Measurements from ENCODE around the gene DDX31.
A peak's percentile ranks its signal among the peaks of the same experiment; 100 is the strongest.

Gene DDX31

DNA sequence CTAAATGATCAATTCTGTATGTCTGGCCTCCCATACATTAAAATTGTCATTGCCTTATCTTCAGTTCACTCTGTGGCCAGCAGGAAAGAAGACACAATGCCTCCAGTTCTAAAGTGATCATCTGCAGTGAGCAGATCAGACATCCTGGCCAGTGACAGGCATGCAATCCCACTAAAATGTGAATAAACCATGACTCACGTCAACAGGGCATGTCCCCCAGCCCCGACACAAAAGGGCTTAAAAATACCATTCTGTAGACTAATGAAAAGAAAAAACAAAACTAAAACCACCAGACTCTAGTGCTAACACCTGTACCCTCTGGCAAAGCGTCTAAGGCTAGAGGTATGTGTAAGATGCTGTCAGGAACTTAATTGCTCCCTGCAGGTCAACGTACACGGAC is 38.5 kb downstream of the DDX31 start:
- DNase-seq (ENCODE audit: low spot score in 2 of 2) (no peak), ATAC-seq (no peak)
- Mint-ChIP-seq H3K4me3 (no peak overlapping the region), H3K9me3 (no peaks in the 10 kb centered on the region), H3K4me1 (no peaks in the 10 kb centered on the region), H3K27ac (no peak overlapping the region), H3K36me3 (peaks cover 74% of the 10 kb centered on the region)

DNA sequence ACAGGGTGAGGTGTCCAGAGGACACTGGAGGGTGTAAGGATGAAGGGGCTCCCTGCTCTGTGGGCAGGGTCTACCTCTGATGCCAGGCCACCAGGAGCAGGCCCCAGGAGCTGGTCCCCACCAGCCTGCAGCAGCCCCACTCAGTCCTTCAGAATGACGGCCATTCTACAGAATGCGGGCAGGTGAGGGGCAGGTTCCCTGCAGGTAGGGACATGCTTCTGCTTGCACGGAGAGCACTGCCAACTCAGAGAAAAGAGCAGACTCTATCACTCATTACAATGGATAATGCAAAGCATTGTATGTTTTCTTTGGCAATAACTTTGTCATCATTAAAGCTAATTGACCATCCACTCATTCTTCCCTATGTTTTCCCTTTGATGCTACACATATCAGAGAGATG is 39.0 kb downstream of the DDX31 start:
- Mint-ChIP-seq H3K9me3 (no peaks in the 10 kb centered on the region), H3K4me1 (no peaks in the 10 kb centered on the region), H3K27ac (no peak overlapping the region), H3K36me3 (peaks cover 79% of the 10 kb centered on the region), H3K4me3 (no peak overlapping the region)
- DNase-seq (ENCODE audit: low spot score in 2 of 2) = no peak
- ATAC-seq = no peak

DNA sequence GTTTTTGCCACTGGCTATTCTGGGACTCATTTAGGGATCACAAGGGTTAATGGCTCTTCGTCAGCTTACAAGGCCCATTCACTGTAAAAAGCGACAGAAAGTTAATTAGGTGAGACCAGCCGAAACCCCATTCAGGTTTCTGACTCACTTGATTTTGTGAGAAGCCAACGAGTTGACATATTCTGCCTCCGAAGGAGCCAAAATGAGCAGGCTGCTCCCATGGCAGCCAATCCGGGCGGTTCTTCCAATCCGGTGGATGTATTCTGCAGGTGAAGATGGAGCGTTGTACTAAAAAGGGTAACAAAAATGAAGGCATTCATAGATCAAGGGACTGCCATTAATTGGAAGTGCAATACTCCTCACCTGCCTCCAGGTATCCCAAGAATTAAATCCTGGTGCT is 39.7 kb downstream of the DDX31 start:
- ATAC-seq (no peak), DNase-seq (ENCODE audit: low spot score in 2 of 2) (no peak)
- Mint-ChIP-seq H3K9me3 (no peaks in the 10 kb centered on the region), H3K27ac (no peak overlapping the region), H3K4me1 (no peaks in the 10 kb centered on the region), H3K4me3 (no peak overlapping the region), H3K36me3 (peaks cover 84% of the 10 kb centered on the region)

DNA sequence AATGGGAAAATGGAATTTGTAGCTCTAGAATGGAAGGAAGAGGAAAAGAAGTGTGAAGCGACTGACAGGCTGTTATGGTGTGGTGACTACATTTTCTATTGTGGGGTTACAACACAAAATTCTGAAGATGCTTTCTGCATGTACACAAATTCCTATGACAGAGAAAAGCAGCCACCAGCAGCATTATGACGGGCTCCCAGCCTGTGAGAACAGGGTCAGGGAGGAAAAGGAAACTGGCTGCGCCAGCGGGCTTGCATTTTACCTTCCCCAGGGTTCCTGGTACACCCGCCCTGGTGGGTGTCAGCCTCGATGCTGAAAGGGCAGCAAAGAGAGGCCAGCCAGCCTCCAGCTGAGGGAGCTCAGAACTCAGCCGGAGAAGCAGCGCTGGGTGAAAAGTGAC is 41.0 kb downstream of the DDX31 start:
- Mint-ChIP-seq H3K9me3 (no peaks in the 10 kb centered on the region), H3K27ac (peak overlapping the region; percentile 6), H3K4me1 (no peaks in the 10 kb centered on the region), H3K36me3 (peaks cover 90% of the 10 kb centered on the region), H3K4me3 (no peak overlapping the region)
- ATAC-seq (no peak), DNase-seq (ENCODE audit: low spot score in 2 of 2) (no peak)

DNA sequence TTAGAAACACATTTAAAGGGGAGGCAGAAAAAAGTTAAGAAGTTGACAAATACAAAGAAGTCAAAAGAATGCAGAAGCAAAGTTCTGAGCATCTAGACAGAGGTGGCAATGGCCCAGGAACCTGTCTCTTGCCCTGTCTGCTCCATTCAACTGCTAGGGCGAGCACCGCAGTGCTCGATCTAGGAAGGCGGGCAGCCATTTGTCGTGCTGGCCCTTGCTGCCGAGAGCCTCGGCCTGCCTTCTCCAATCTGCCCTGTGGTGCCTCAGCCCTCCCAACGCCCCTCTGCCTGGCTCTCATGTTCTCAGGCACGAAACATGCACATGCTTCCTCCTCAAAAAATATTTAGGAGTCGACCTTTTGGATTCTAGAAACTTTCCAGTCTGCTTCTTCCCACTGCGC is 42.2 kb downstream of the DDX31 start:
- Mint-ChIP-seq H3K4me1 (no peaks in the 10 kb centered on the region), H3K4me3 (no peak overlapping the region), H3K36me3 (peaks cover 90% of the 10 kb centered on the region), H3K9me3 (no peaks in the 10 kb centered on the region), H3K27ac (no peak overlapping the region)
- ATAC-seq (no peak), DNase-seq (ENCODE audit: low spot score in 2 of 2) (no peak)

DNA sequence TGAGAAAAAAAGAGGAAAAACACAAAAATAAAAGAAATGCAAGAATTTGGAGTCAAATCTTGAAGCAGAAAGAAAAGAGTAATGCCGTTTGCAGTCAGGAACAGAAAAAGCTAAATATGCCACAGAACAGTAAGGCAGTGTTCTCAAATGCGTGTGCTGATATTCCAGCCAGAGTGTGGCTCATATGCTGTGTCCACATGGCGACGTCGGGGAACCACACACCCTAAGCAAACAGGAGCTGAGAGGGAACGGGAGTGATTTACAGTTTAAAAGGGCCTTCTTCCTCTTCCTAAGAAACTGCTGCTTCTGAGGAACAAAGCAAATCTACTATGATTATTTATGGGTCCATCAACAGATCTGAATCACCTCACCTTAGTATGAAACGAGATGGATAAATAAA is 42.7 kb downstream of the DDX31 start:
- Mint-ChIP-seq H3K36me3 (peaks cover 89% of the 10 kb centered on the region), H3K27ac (no peak overlapping the region), H3K4me3 (no peak overlapping the region), H3K4me1 (no peaks in the 10 kb centered on the region), H3K9me3 (no peaks in the 10 kb centered on the region)
- DNase-seq (ENCODE audit: low spot score in 2 of 2) (no peak), ATAC-seq (no peak)

DNA sequence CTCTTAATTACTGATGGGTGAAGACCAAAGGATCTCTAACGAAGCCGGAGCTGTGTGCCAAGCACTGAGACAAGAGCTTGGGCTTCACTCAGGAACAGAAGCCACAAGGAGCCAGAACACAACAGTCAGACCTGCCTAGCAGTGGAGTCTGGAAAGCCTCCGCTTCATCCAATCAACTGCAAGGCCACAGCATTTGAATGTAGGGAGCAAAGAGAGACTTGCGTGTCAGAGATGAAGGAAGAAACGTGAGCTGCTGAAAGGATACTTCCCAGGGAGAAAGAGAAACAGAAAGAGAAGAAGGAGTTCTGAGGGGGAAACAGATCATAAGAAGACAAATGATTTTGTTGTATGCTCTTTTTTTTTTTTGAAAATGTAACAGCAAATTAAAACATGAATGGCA is 43.5 kb downstream of the DDX31 start:
- DNase-seq (ENCODE audit: low spot score in 2 of 2) (no peak), ATAC-seq (no peak)
- no peaks in the 10 kb centered on the region for H3K9me3 Mint-ChIP-seq
- peaks cover 87% of the 10 kb centered on the region for H3K36me3 Mint-ChIP-seq
- no peak overlapping the region for H3K27ac Mint-ChIP-seq
- H3K4me1 Mint-ChIP-seq = no peaks in the 10 kb centered on the region
- H3K4me3 Mint-ChIP-seq = no peak overlapping the region

DNA sequence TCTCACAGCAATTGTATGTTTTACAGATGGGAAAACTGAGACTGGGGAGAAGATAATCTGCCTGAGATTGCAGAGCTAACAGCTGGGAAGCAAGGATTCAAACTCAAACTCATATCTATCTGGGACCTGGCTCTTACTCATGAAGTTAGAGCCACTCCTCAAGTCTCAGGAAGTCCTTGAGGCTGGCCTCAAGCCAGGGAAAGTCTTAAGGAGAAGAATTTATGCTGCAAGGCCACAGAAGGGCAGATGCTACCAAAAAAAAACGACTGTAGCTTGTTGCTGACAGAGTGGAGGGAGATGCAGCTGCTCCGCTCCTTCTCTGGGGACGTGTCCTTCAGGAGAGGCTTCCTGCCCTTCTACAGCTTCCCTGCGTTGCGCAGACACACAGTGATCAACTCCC is 47.6 kb downstream of the DDX31 start:
- Mint-ChIP-seq H3K27ac (no peak overlapping the region), H3K36me3 (peaks cover 92% of the 10 kb centered on the region), H3K4me3 (no peak overlapping the region), H3K4me1 (no peaks in the 10 kb centered on the region), H3K9me3 (no peaks in the 10 kb centered on the region)
- ATAC-seq = no peak
- no peak for DNase-seq (ENCODE audit: low spot score in 2 of 2)

DNA sequence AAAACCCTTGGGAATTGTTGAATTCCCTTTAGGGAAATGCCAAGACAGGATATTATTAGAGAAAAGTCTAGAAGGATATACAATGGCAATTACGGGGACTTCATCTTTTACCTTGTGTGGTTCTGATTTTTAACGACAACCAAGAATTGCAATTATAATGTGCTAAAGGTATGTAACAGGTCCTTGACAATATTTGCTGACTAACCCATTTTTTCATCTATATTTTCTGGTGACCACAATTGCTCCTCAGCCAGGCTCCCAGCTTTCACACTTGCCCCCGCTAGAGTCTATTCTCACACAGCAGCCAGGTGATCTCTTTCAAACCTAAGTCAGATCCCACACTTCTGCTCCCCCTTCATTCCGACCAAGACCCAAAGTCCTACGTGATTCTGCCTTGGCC is 53.1 kb downstream of the DDX31 start:
- H3K4me3 Mint-ChIP-seq = no peak overlapping the region
- H3K4me1 Mint-ChIP-seq = no peaks in the 10 kb centered on the region
- no peak for ATAC-seq
- H3K36me3 Mint-ChIP-seq = peaks cover 93% of the 10 kb centered on the region
- H3K27ac Mint-ChIP-seq = peak overlapping the region; percentile 39
- H3K9me3 Mint-ChIP-seq = no peaks in the 10 kb centered on the region
- DNase-seq (ENCODE audit: low spot score in 2 of 2) = no peak

DNA sequence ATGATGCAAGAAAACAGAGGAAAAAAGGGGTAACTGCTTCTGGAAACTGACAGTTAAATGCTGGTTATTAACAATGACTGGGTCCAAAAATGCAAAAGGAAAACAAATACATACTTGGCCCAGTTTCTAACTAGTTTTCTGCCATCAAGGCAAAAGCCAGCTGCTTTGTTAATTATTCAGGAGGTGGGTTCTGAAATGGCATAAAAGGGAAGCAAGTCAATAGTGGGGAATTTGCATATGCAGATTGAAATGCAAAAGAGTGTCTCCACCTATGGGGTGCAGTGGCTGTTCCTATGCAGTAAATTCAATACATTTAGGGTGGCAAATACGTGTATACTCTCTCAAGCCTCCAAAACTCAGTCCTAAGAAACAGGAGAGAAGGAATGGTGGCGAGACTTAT is 54.0 kb downstream of the DDX31 start:
- no peak overlapping the region for H3K27ac Mint-ChIP-seq
- H3K9me3 Mint-ChIP-seq = no peaks in the 10 kb centered on the region
- H3K4me3 Mint-ChIP-seq = no peak overlapping the region
- peaks cover 95% of the 10 kb centered on the region for H3K36me3 Mint-ChIP-seq
- no peaks in the 10 kb centered on the region for H3K4me1 Mint-ChIP-seq
- ATAC-seq (no peak), DNase-seq (ENCODE audit: low spot score in 2 of 2) (no peak)

DNA sequence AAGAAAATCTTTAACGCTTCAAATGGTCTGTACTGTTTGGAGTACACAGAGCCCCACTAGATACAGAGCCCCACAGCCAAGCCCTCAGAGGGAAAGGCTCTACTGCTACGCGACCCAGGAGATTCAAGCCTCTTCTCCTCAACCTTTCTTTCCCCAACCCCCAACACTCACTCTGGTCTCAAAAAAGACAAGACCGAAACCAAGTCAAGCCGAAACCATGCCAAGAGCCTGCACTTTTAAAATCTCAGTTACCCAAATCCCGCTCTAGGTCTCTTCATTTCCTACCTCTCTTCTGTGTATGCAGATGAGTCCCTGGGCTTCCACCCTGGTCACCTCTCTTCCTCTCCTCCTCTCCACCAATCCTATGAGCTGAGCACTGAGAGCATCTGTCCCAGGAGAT is 55.5 kb downstream of the DDX31 start:
- Mint-ChIP-seq H3K36me3 (peaks cover 95% of the 10 kb centered on the region), H3K9me3 (no peaks in the 10 kb centered on the region), H3K4me3 (no peak overlapping the region), H3K4me1 (no peaks in the 10 kb centered on the region), H3K27ac (no peak overlapping the region)
- ATAC-seq = no peak
- DNase-seq (ENCODE audit: low spot score in 2 of 2) = no peak

DNA sequence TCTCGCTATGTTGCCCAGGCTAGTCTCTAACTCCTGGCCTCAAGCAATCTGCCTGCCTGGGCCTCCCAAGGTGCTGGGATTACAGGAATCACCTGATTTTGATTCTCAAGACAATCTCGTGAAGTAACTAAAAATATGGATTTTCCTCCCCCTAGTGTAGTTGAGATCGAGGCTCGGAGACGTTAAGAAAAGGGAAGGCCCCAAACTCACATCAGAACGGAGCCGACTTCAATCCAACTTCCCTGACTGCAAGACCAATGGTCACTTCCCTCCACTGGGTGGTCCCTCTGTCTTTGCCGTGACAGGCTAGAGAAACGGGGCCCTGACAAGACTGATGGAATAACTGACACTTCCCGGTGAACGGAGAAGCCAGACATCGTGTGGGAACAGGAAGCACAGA is 59.1 kb downstream of the DDX31 start:
- H3K36me3 Mint-ChIP-seq = peaks cover 89% of the 10 kb centered on the region
- H3K4me1 Mint-ChIP-seq = peaks cover 1% of the 10 kb centered on the region
- DNase-seq (ENCODE audit: low spot score in 2 of 2) = no peak
- no peak overlapping the region for H3K27ac Mint-ChIP-seq
- no peak for ATAC-seq
- H3K9me3 Mint-ChIP-seq = no peaks in the 10 kb centered on the region
- no peak overlapping the region for H3K4me3 Mint-ChIP-seq

DNA sequence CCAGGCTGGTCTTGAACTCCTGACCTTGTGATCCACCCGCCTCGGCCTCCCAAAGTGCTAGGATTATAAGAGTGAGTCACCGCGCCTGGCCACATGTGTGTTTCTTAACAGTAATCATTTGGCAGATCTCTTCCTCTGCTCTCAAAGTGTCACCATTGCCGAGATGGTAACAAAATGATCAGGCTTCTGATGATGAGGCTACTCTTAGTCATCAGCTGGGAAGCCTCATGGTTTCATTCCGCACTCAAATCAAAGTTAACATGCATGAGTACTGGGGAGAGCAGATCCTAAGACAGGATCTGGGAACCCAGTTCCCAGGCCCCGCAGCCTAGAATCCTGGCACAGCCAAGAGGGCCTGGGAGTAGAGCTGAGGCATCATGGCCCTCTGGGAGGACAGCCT is 60.0 kb downstream of the DDX31 start:
- H3K4me3 Mint-ChIP-seq = no peak overlapping the region
- DNase-seq (ENCODE audit: low spot score in 2 of 2) = no peak
- no peaks in the 10 kb centered on the region for H3K9me3 Mint-ChIP-seq
- no peak overlapping the region for H3K27ac Mint-ChIP-seq
- ATAC-seq = no peak
- peaks cover 6% of the 10 kb centered on the region for H3K4me1 Mint-ChIP-seq
- peaks cover 85% of the 10 kb centered on the region for H3K36me3 Mint-ChIP-seq

DNA sequence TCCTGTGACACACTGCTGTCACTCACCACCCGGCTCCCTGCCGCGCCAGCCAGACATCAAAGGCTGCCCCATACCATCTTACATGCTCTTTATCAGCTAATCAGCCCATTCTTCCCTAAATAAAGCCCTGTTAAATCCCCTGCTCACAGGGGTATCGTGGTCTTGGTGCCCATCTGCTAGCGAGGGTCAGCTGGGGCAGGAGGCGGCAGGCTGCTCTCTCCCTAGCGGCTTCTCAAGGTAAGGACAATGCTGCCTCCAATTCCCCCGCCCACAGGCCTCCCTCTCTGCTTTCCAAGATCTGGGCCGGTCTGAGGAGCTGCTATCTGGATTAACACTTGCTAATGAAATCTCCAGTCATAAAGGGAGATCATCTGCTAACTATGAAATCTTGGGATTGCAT is 60.6 kb downstream of the DDX31 start:
- Mint-ChIP-seq H3K4me1 (peaks cover 6% of the 10 kb centered on the region), H3K9me3 (no peaks in the 10 kb centered on the region), H3K4me3 (no peak overlapping the region), H3K27ac (no peak overlapping the region), H3K36me3 (peaks cover 85% of the 10 kb centered on the region)
- DNase-seq (ENCODE audit: low spot score in 2 of 2) (no peak), ATAC-seq (no peak)

DNA sequence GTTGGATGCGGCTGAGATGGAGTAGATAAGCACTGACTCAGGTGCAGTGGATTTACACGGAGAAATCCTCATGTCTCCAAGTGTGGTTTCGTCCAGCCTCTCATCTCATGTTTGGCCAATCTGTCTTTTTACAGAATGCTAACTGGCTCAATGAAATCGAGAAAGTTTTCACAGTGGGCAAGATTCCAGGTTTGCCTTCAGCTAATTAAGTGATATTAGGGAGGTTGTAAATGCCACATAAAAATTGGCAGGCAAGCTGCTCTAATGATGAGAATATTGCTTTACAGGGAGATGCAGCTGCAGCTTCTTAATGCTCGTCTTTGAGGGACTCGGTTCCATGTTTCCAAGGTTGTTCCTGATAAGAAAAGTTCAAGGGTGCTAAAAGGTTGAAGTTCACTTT is 63.7 kb downstream of the DDX31 start:
- Mint-ChIP-seq H3K4me3 (no peak overlapping the region), H3K9me3 (no peaks in the 10 kb centered on the region), H3K27ac (no peak overlapping the region), H3K36me3 (peaks cover 65% of the 10 kb centered on the region), H3K4me1 (peaks cover 6% of the 10 kb centered on the region)
- ATAC-seq (no peak), DNase-seq (ENCODE audit: low spot score in 2 of 2) (no peak)

DNA sequence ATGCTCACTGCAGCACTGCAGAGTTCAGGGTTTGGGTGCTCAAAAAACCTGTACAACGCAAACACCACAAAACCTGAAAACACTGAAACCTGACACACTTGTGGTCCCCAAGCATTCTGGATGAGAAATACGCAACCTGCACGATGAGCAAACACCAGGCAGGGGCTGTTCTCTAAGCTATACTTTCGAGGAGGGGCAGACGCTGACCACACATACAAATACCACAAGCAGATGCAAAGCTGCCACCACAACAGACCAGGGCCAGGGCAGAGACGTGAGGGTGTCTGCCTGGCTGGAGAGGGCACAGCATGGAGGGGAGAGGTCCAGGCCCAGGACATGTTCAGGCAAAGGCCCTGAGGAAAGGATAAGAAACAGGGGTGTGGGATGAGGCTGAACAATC is 64.4 kb downstream of the DDX31 start:
- Mint-ChIP-seq H3K9me3 (no peaks in the 10 kb centered on the region), H3K27ac (no peak overlapping the region), H3K4me1 (peaks cover 6% of the 10 kb centered on the region), H3K36me3 (peaks cover 64% of the 10 kb centered on the region), H3K4me3 (no peak overlapping the region)
- no peak for ATAC-seq
- no peak for DNase-seq (ENCODE audit: low spot score in 2 of 2)

DNA sequence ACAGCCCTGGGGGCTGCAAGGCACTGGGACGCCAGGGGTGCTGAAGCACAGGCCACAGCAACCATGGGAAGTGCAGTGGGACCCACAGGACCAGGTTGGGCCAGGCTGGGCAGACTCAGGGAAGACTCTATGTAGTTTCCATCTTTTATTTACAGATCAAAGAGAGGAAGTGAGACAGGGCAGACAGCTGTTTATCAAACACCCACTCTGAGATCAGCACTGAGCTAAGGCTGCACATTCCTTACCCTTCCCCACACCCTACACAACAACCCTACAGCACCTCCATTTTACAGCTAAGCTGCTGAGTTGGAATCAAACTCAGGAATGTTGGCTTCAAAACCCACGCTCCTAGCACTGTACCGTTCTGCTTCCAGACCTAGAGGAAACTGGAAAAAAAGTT is 67.6 kb downstream of the DDX31 start:
- ATAC-seq (no peak), DNase-seq (ENCODE audit: low spot score in 2 of 2) (no peak)
- H3K9me3 Mint-ChIP-seq = no peaks in the 10 kb centered on the region
- no peak overlapping the region for H3K27ac Mint-ChIP-seq
- peaks cover 6% of the 10 kb centered on the region for H3K4me1 Mint-ChIP-seq
- peaks cover 66% of the 10 kb centered on the region for H3K36me3 Mint-ChIP-seq
- no peak overlapping the region for H3K4me3 Mint-ChIP-seq

Data from stimulated activated effector memory CD8-positive, alpha-beta T cell treated with anti-CD3 and anti-CD28 coated beads, Interleukin-12 subunit alpha, Interleukin-12 subunit beta, amount 100 ng/mL, for 72 hours (primary cell).